ENCODE data around the gene GCC1.

GCC1 gene

DNA sequence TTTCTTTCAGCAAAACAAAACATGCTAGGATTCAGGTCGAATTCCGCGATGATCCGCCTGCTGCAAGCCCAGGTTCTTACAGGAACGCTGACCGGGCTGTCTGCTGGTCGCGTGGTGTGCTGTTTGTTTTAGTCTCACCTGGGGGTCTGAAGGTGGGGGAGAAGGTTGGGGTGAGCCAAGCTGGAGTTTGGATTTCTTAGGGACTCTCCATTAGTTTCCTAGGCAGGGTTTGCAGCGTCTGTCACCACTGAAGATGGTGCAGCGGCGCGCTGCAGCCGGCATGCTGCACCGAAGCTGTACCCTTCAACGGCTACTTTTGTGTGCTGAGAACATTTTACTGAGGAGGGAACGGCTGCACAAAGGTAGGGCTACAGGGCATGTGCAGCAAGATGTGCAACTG, 48.7 kb downstream of the GCC1 start:
- DNase-seq (ENCODE audit: low read depth in 2 of 2) = no peak

DNA sequence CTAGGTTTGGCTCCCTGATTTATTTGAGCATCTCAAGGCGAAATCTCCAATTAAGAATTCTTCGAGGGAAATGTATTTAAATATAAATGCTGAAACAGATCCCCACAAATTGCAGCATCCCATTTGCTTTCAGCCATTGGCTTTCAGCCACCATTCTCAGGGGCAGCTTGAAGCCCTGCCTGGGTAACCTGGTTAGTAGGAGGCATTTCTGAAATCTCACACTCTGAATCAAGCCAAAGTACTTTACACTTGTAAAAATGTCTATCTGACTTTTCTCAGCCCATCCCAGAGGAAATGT, 49.1 kb downstream of the GCC1 start:
- DNase-seq (ENCODE audit: low read depth in 2 of 2) = no peak

DNA sequence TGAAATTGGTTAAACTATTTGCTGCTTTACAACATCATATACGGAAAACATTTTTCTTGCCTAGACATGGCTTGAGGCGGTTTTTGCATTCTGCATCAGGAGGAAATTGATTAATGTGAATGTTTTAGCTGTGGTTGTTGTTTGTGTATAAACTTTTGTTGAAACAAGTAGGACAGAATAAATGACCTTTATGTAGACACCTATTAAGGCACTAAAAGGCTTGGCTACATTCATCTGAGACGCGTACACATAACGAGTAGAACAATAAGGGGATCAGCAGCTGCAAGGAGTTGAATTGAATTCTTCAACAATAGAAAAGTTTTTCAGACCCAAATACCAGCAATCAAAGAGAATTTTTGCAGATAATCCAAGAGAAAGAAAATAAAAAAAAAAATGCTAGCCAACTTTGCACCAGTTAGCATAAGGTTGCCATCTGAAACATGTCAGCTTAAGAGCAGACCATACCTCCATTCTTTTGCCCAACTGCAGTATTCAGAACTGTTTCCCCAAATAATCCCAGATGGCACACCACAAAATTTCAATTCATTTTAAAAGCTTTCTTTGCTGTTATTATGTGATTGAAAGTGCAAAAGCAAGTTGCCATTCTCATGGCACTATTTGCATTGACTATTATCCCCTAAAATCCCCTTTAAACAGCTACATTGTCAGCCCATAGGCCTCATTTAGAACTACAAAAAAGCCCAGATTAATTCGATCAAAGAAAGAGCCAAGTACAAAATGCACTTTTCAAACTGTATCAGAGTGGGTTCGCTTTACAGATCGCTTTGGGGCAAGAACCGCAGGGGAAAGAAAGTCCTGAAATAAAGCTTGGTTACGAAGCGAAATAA, 49.6 kb downstream of the GCC1 start:
- no peak for DNase-seq (ENCODE audit: low read depth in 2 of 2)

DNA sequence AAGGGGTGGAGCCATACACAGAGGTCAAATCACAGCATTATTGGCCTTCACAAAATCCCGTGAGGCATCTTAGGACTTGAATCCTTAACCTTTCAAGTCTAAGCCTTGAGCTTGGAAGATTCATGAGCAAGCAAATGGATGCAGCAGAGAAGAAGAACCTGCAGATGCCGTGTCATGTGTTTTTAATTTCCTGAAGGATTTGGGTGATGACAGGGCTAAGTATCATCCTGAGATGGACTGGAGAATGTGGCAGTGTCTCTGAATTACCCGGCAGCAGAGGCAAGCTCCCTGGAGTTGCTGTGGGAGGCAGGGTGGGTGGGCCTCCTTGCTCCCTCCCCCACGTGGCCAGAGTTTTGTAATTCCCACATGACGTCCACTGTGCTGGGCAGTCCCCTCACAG, 50.8 kb downstream of the GCC1 start:
- no peak for DNase-seq (ENCODE audit: low read depth in 2 of 2)

DNA sequence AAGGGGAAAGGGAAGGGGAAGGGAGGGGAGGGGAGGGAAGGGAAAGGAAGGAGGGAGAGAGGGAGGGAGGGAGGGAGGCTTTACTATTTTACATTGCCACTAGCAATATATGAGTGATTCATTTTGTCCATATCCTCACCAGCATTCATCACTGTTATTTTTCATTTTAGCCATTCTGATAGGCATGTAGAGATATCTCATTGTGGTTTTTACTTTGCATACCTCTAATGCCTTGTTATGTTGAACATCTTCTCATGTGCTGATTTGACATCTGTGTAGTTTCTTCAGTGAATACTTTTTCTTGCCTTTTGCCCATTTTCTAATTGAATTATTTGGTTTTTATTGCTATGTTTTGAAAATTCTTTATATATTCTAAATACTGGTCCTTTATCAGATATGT, 52.7 kb downstream of the GCC1 start:
- no peak for DNase-seq (ENCODE audit: low read depth in 2 of 2)

DNA sequence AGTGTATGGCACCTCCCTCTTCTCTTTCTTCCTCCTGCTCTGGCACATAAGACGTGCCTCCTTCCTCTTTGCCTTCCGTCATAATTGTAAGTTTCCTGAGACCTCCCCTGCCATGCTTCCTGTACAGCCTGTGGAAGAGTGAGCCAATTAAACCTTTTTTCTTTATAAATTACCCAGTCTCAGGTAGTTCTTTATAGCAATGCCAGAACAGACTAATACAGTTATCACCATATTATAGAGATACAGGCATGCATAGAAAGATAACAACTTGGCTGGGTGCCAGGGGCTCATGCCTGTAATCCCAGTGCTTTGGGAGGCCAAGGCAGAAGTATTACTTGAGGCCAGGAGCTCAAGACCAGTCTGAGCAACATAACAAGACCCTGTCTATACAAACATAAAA, 53.2 kb downstream of the GCC1 start:
- DNase-seq (ENCODE audit: low read depth in 2 of 2) = no peak
